Jurkat, Clone E6-1 (cell line): ENCODE results near the gene PDE1A.
"Not testable (repeated sequence)": the region's sequence is repeated elsewhere in the genome, so short reads cannot be mapped to it uniquely, and the experiment has no call there.

ENCODE experiments used
- DNase-seq: peaks from one replicate; pipeline ENCODE4 v3.0.0-alpha.2; 2011; ENCODE audit warnings: low read depth, low spot score
- H3K4me3 ChIP-seq: 2 replicates; pipeline ENCODE4 v1.5.1; 2011; ENCODE audit warnings: mild to moderate bottlenecking, low read length, control low read depth, moderate library complexity

PDE1A gene

GRCh38 chr2:182301093-182301492 lies 125.7 kb downstream of the PDE1A start:
- H3K4me3 ChIP-seq = no peak overlapping the region
- DNase-seq = no peak

- H3K4me3 ChIP-seq = no peak overlapping the region
- DNase-seq = no peak
Observed at GRCh38 chr2:182300608-182301007, 126.2 kb downstream of the PDE1A start.

- no peak overlapping the region for H3K4me3 ChIP-seq
- DNase-seq = no peak
Observed at GRCh38 chr2:182299632-182300031, 127.2 kb downstream of the PDE1A start.

GRCh38 chr2:182298456-182298855 lies 128.4 kb downstream of the PDE1A start:
- no peak for DNase-seq

GRCh38 chr2:182291296-182291695 lies 135.5 kb downstream of the PDE1A start:
- H3K4me3 ChIP-seq = no peak overlapping the region
- no peak for DNase-seq

More at GRCh38 chr2:182298456-182298855, 128.4 kb downstream of the PDE1A start:
- no peak overlapping the region for H3K4me3 ChIP-seq

GRCh38 chr2:182283512-182283911 lies 143.3 kb downstream of the PDE1A start:
- no peak overlapping the region for H3K4me3 ChIP-seq
- DNase-seq = no peak

- H3K4me3 ChIP-seq = no peak overlapping the region
- DNase-seq = no peak
Observed at GRCh38 chr2:182281276-182281675, 145.6 kb downstream of the PDE1A start.

GRCh38 chr2:182280118-182280517 lies 146.7 kb downstream of the PDE1A start:
- no peak overlapping the region for H3K4me3 ChIP-seq
- DNase-seq = no peak

- not testable (repeated sequence) for DNase-seq, H3K4me3 ChIP-seq
Observed at GRCh38 chr2:182276662-182277061, 150.2 kb downstream of the PDE1A start.

GRCh38 chr2:182267971-182268370 lies 158.9 kb downstream of the PDE1A start:
- no peak for DNase-seq
- no peak overlapping the region for H3K4me3 ChIP-seq

GRCh38 chr2:182266909-182267308 lies 159.9 kb downstream of the PDE1A start:
- H3K4me3 ChIP-seq = no peak overlapping the region
- DNase-seq = no peak

GRCh38 chr2:182265718-182266117 lies 161.1 kb downstream of the PDE1A start:
- no peak for DNase-seq
- H3K4me3 ChIP-seq = no peak overlapping the region

- H3K4me3 ChIP-seq = no peak overlapping the region
- DNase-seq = no peak
Observed at GRCh38 chr2:182261860-182262387, 164.9 kb downstream of the PDE1A start.

GRCh38 chr2:182259629-182260150 lies 167.1 kb downstream of the PDE1A start:
- no peak for DNase-seq
- H3K4me3 ChIP-seq = no peak overlapping the region

GRCh38 chr2:182252534-182252933 lies 174.3 kb downstream of the PDE1A start:
- no peak overlapping the region for H3K4me3 ChIP-seq
- DNase-seq = no peak

GRCh38 chr2:182248898-182249297 lies 177.9 kb downstream of the PDE1A start:
- DNase-seq = no peak
- H3K4me3 ChIP-seq = no peak overlapping the region

- DNase-seq = no peak
Observed at GRCh38 chr2:182248362-182248761, 178.5 kb downstream of the PDE1A start.

GRCh38 chr2:182247831-182248230 lies 179.0 kb downstream of the PDE1A start:
- DNase-seq = no peak
- H3K4me3 ChIP-seq = no peak overlapping the region

More at GRCh38 chr2:182248362-182248761, 178.5 kb downstream of the PDE1A start:
- no peak overlapping the region for H3K4me3 ChIP-seq

- no peak overlapping the region for H3K4me3 ChIP-seq
Observed at GRCh38 chr2:182245963-182246362, 180.9 kb downstream of the PDE1A start.

GRCh38 chr2:182242609-182243008 lies 184.2 kb downstream of the PDE1A start:
- DNase-seq = no peak
- no peak overlapping the region for H3K4me3 ChIP-seq

More at GRCh38 chr2:182245963-182246362, 180.9 kb downstream of the PDE1A start:
- no peak for DNase-seq

- no peak overlapping the region for H3K4me3 ChIP-seq
- DNase-seq = no peak
Observed at GRCh38 chr2:182241936-182242335, 184.9 kb downstream of the PDE1A start.
